Progenitor cell of endocrine pancreas (in vitro differentiated cells): ENCODE data around the gene TRIM64. TPM values are rescaled to one million over a fixed set of nuclear protein-coding genes. Genes with fewer than 3 reads are reported as not detected.
"Not testable (repeated sequence)": the region's sequence is repeated elsewhere in the genome, so short reads cannot be mapped to it uniquely, and the experiment has no call there.

Experiments used
- DNase-seq: peaks from one replicate; pipeline ENCODE4 v3.0.0; 2021; ENCODE audit warnings: low spot score; ENCODE audit not compliant: unreplicated experiment
- H3K27ac Mint-ChIP-seq: 2 replicates; pipeline ENCODE4 v1.8.0; 2021; ENCODE audit warnings: mild to moderate bottlenecking, moderate library complexity, mixed read lengths
- H3K27me3 Mint-ChIP-seq: 2 replicates; pipeline ENCODE4 v1.8.0; 2021; ENCODE audit warnings: mixed read lengths
- H3K36me3 Mint-ChIP-seq: 2 replicates; pipeline ENCODE4 v1.8.0; 2022; ENCODE audit warnings: mixed read lengths; ENCODE audit not compliant: insufficient read depth
- H3K4me1 Mint-ChIP-seq: 2 replicates; pipeline ENCODE4 v1.8.0; 2021; ENCODE audit warnings: low read depth, mixed read lengths
- H3K4me3 Mint-ChIP-seq: 2 replicates; pipeline ENCODE4 v1.8.0; 2021; ENCODE audit warnings: low read depth, mild to moderate bottlenecking, moderate library complexity, mixed read lengths
- H3K9me3 Mint-ChIP-seq: 2 replicates; pipeline ENCODE4 v1.8.0; 2021; ENCODE audit warnings: low read depth, mixed read lengths
- CTCF ChIP-seq: fragments of 200-600 bp; sonication (generic); IDR thresholded peaks from one replicate; pipeline ENCODE4 v1.5.0; 2021; ENCODE audit warnings: antibody characterized with exemption, mild to moderate bottlenecking; ENCODE audit not compliant: unreplicated experiment
- long read RNA-seq: library from polyadenylated mRNA; unstranded; transcript quantifications from one replicate; pipeline ENCODE4 v2.0.0, GENCODE V29; 2020
- total RNA-seq: library from RNA; stranded (reverse); gene quantifications from 2 replicates; pipeline ENCODE4 v1.2.1, GENCODE V29; 2021

TRIM64 gene
- not detected in 2 replicates for total RNA-seq
- long read RNA-seq, result 0 reads

GRCh38 chr11:89965737-89966136 is at the start of gene TRIM64:
Gene TRIM64 (plus strand): TSS chr11:89966037. CDS start chr11:89968504, 2,467 bp downstream.
- not testable (repeated sequence) for H3K4me1 Mint-ChIP-seq, H3K36me3 Mint-ChIP-seq, H3K27ac Mint-ChIP-seq, H3K27me3 Mint-ChIP-seq, H3K4me3 Mint-ChIP-seq, H3K9me3 Mint-ChIP-seq, DNase-seq

GRCh38 chr11:89922195-89922660 is 43.6 kb upstream of the TRIM64 start, which contains the start of gene TRIM49D1:
Gene TRIM49D1 (minus strand): TSS chr11:89922245. CDS start chr11:89917710, 4,535 bp downstream.
- no peaks in the 10 kb centered on the region for H3K27me3 Mint-ChIP-seq
- H3K27ac Mint-ChIP-seq, result no peak within 1 kb of the TSS
- no peak for TF ChIP-seq CTCF
- DNase-seq, result no peak
- H3K4me3 Mint-ChIP-seq, result no peak within 1 kb of the TSS
- H3K9me3 Mint-ChIP-seq, result no peaks in the 10 kb centered on the region
- H3K4me1 Mint-ChIP-seq, result no peaks in the 10 kb centered on the region
- H3K36me3 Mint-ChIP-seq, result no peaks in the 10 kb centered on the region

GRCh38 chr11:89923764-89924163 is 42.1 kb upstream of the TRIM64 start, which contains the start of gene TRIM49D2:
Gene TRIM49D2 (plus strand): TSS chr11:89924064. CDS start chr11:89926762, 2,698 bp downstream.
- H3K36me3 Mint-ChIP-seq, H3K9me3 Mint-ChIP-seq: not testable (repeated sequence)

GRCh38 chr11:89960833-89961232 is 5.0 kb upstream of the TRIM64 start:
- not testable (repeated sequence) for H3K27ac Mint-ChIP-seq, H3K36me3 Mint-ChIP-seq, H3K27me3 Mint-ChIP-seq, H3K4me3 Mint-ChIP-seq, H3K9me3 Mint-ChIP-seq, DNase-seq, H3K4me1 Mint-ChIP-seq

More at GRCh38 chr11:89923764-89924163, 42.1 kb upstream of the TRIM64 start, which contains the start of gene TRIM49D2:
- not testable (repeated sequence) for DNase-seq, H3K4me1 Mint-ChIP-seq, H3K27me3 Mint-ChIP-seq, H3K4me3 Mint-ChIP-seq, H3K27ac Mint-ChIP-seq

Other genes starting within 250 kb of the TRIM64 start
- gene TRIM49, start 157.5 kb upstream of the TRIM64 start, total RNA-seq, result not detected in 2 replicates
- gene TRIM64B, start 87.5 kb upstream of the TRIM64 start, total RNA-seq, result not detected in 2 replicates
- not detected in 2 replicates for gene TRIM49D1, start 43.8 kb upstream of the TRIM64 start, total RNA-seq
- gene TRIM49D2, start 42.0 kb upstream of the TRIM64 start, total RNA-seq, result not detected in 2 replicates
- gene TRIM49C, start 65.1 kb downstream of the TRIM64 start, total RNA-seq, result not detected in 2 replicates
- not detected in 2 replicates for gene UBTFL1, start 119.9 kb downstream of the TRIM64 start, total RNA-seq
- gene NAALAD2, start 168.6 kb downstream of the TRIM64 start, total RNA-seq, result 5.5 and 6.4 TPM in 2 replicates